ENCODE data around the gene JADE3. TPM values are rescaled to one million over a fixed set of nuclear protein-coding genes. Genes with fewer than 3 reads are reported as not detected.
A peak's percentile ranks its signal among the peaks of the same experiment; 100 is the strongest.

The JADE3 gene
- total RNA-seq, 4 donors from 2014 or later: 7.8 to 9.6 (median 8.5) TPM

DNA sequence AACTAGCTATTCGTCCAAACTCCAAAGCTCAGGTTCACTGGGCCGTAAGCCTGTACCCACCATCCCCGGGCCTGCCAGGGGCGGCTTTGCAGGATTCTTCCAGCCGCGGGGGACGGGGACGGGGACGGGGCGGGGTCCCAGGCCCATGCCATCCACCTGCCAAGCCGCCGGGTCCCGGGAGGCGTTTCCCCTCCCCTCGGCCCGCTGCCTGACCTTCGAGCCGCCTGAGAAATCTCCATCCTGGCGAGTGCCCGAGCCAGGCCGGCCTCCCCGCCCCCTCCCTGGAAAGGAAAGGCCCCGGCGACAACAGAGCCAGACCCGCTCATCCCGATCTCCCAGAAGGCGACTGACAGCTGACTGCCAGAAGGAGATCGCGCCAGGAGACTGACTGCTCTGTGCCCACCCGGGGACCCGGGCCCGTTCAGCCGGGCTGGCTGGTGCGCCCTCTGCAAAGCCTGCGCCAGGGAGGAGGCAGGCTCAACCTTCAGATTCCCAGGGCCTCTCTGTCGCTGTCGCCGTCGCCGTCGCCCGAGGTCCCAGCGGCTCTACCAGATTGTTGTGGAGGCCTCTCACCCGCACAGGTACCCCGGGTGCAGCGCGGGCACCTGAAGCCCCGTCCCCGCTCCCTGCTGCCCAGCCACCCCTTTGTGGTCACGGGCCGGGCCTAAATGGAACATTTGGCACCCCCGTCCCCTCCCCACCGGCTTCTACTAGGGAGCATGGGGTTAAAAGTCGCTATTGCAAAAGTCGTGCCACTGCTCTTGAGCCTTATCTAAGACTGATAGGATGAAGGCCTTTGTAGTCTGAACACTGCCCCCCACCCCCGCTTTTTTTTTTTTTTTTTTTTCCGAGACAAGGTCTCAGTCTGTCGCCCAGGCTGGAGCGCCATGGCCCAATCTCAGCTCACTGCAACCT is 166.2 kb downstream of the JADE3 start, which contains the start of gene RGN:
Gene RGN, plus strand, starts transcription at position 315 of the 915 bp plus-strand sequence. CDS start 2,702 bp downstream, outside the sequence.
- DNase-seq (ENCODE audit: extremely low spot score): no peak
- H3K27ac ChIP-seq (replicated peaks in 1 of 4): peak within 1 kb of the TSS; percentile 31 to 64 (median 57)
- intact Hi-C loops (cut with DNase I): no loop called here
- TF ChIP-seq, protein P1, sequence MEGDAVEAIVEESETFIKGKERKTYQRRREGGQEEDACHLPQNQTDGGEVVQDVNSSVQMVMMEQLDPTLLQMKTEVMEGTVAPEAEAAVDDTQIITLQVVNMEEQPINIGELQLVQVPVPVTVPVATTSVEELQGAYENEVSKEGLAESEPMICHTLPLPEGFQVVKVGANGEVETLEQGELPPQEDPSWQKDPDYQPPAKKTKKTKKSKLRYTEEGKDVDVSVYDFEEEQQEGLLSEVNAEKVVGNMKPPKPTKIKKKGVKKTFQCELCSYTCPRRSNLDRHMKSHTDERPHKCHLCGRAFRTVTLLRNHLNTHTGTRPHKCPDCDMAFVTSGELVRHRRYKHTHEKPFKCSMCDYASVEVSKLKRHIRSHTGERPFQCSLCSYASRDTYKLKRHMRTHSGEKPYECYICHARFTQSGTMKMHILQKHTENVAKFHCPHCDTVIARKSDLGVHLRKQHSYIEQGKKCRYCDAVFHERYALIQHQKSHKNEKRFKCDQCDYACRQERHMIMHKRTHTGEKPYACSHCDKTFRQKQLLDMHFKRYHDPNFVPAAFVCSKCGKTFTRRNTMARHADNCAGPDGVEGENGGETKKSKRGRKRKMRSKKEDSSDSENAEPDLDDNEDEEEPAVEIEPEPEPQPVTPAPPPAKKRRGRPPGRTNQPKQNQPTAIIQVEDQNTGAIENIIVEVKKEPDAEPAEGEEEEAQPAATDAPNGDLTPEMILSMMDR (IDR thresholded peaks at IDR 0.05): no peak
- no peak for TF ChIP-seq POLR2A (IDR thresholded peaks at IDR 0.05; ENCODE audit: low read depth)
- no peak for TF ChIP-seq POLR2AphosphoS5 (IDR thresholded peaks at IDR 0.05)
- TF ChIP-seq EP300 (IDR thresholded peaks at IDR 0.05): no peak
- H3K4me3 ChIP-seq: peak within 1 kb of the TSS; percentile 46 to 57 (median 52)
- H3K4me1 ChIP-seq: peaks cover 0 to 10% (median 0%) of the 10 kb centered on the region in 4 donors
- no peaks in the 10 kb centered on the region for H3K27me3 ChIP-seq
- WGBS: 53% methylated on average over 32 of the region's 59 CpGs
- H3K36me3 ChIP-seq: peaks cover 0 to 4% (median 0%) of the 10 kb centered on the region in 4 donors
- no peaks in the 10 kb centered on the region for H3K9me3 ChIP-seq

DNA sequence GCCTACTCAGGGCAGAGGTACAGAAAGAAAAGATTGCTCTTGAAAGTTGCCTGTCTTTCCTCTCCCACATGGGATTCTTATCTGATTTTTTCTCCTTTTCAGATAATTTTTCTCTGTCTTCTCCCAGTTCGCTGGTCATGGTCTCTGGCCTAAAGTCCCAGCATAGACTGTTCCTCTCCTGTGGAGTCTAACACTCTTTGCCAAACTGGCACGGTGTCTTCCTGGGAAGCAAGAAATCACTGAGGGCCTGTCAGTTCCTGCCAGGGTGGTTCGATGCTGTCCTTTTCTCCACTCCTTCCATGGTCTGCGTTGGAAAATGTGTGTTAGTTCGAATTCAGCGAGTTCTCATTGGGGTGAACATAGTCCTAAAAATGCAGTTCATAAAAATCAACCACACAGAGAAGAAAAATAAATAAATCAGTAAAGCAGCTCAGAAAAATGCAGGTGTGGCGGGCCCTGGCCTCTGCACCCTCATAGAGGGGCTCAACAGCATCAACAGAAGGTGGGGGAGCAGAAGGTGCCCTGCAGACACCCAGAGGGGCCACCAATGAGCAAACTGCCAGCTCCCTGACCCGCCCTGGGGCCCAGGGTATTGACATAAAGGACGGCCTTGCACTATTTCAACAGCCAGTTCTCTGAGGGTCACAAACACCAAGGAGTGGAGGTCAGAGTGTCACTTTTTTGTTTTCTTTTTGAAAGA is 168.1 kb downstream of the JADE3 start:
- H3K27me3 ChIP-seq: no peaks in the 10 kb centered on the region
- no peaks in the 10 kb centered on the region for H3K9me3 ChIP-seq
- H3K36me3 ChIP-seq: peaks cover 0 to 4% (median 0%) of the 10 kb centered on the region in 4 donors
- peaks cover 0 to 10% (median 0%) of the 10 kb centered on the region in 4 donors for H3K4me1 ChIP-seq
- WGBS: 70% methylated on average over 9 of the region's 9 CpGs
- TF ChIP-seq POLR2A (IDR thresholded peaks at IDR 0.05; ENCODE audit: low read depth) (no peak), POLR2AphosphoS5 (IDR thresholded peaks at IDR 0.05) (no peak), EP300 (IDR thresholded peaks at IDR 0.05) (no peak)
- TF ChIP-seq, protein P1 (IDR thresholded peaks at IDR 0.05): no peak
- intact Hi-C loops (cut with DNase I): loop anchor here (5.0 kb wide), 1 partner anchor 52 kb away; no protein-coding TSS in a partner anchor
- no peak overlapping the region for H3K4me3 ChIP-seq
- DNase-seq (ENCODE audit: extremely low spot score): no peak
- H3K27ac ChIP-seq (replicated peaks in 1 of 4): no peak overlapping the region

DNA sequence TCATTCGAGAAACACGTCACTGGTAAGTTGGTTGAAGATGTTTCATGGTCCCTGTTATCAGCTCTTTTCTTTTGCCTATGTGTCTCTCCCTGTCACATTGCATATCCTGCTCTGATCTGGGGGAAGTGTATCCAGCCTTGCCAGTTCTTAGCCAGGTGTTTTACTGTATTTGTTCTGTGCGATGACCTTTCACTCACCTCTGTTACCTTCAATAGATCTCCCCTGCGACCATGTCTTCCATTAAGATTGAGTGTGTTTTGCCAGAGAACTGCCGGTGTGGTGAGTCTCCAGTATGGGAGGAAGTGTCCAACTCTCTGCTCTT is 168.7 kb downstream of the JADE3 start:
- Histone ChIP-seq H3K4me3 (no peak overlapping the region), H3K27me3 (no peaks in the 10 kb centered on the region), H3K4me1 (peaks cover 0 to 10% (median 0%) of the 10 kb centered on the region in 4 donors), H3K36me3 (peaks cover 0 to 4% (median 0%) of the 10 kb centered on the region in 4 donors), H3K27ac (replicated peaks in 1 of 4) (no peak overlapping the region), H3K9me3 (no peaks in the 10 kb centered on the region)
- intact Hi-C loops (cut with DNase I): loop anchor here (5.0 kb wide), 1 partner anchor 51 kb away; no protein-coding TSS in a partner anchor
- no peak for DNase-seq (ENCODE audit: extremely low spot score)
- 71% methylated on average over 5 of the region's 5 CpGs for WGBS
- TF ChIP-seq POLR2AphosphoS5 (IDR thresholded peaks at IDR 0.05) (no peak), POLR2A (IDR thresholded peaks at IDR 0.05; ENCODE audit: low read depth) (no peak), EP300 (IDR thresholded peaks at IDR 0.05) (no peak)
- TF ChIP-seq, protein P1 (IDR thresholded peaks at IDR 0.05): no peak

DNA sequence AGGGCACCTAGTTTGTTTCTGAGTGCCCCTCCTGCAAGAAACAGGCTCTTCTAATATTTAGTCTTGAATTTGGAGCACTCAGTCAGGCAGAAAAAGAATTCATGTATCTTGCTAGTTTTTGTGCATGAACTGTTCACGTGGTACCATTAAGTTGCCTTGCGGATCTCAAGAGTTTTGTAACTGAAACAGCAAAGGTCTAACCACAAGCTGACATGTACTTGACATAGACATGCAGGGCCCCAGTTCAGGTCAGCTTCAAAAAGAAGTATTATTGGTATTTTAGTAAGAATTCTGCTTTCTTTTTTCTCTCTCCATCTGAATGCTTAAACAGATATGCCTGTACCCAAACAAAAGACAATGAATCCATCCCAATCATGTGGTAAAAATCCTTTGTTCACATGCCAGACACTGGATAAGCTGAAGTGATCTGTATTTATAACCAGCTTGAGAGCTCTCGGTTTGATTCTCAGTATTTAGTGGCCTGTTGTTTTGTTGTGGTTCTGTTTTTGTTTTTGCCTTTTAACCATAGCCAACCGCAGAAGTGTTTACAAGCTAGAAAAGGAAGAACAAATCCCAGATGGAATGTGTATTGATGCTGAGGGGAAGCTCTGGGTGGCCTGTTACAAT is 179.0 kb downstream of the JADE3 start:
- no peaks in the 10 kb centered on the region for H3K9me3 ChIP-seq
- H3K4me3 ChIP-seq: no peak overlapping the region
- no peaks in the 10 kb centered on the region for H3K4me1 ChIP-seq
- no peaks in the 10 kb centered on the region for H3K36me3 ChIP-seq
- intact Hi-C loops (cut with DNase I): no loop called here
- DNase-seq (ENCODE audit: extremely low spot score): no peak
- TF ChIP-seq, protein P1 (IDR thresholded peaks at IDR 0.05): no peak
- no peak for TF ChIP-seq POLR2AphosphoS5 (IDR thresholded peaks at IDR 0.05)
- TF ChIP-seq POLR2A (IDR thresholded peaks at IDR 0.05; ENCODE audit: low read depth): no peak
- no peak for TF ChIP-seq EP300 (IDR thresholded peaks at IDR 0.05)
- 40% methylated on average over 4 of the region's 4 CpGs for WGBS
- no peak overlapping the region for H3K27ac ChIP-seq (replicated peaks in 1 of 4)
- no peaks in the 10 kb centered on the region for H3K27me3 ChIP-seq

All from esophagus muscularis mucosa (tissue), 4 donors.